Measurements from ENCODE around the gene TEX13B.
A peak's percentile ranks its signal among the peaks of the same experiment; 100 is the strongest.

Gene TEX13B

GRCh38 chrX:107940095-107940494 lies 42.1 kb downstream of the TEX13B start:
- DNase-seq (ENCODE audit: low read depth in 2 of 2), result no peak
- TF ChIP-seq, protein P1, sequence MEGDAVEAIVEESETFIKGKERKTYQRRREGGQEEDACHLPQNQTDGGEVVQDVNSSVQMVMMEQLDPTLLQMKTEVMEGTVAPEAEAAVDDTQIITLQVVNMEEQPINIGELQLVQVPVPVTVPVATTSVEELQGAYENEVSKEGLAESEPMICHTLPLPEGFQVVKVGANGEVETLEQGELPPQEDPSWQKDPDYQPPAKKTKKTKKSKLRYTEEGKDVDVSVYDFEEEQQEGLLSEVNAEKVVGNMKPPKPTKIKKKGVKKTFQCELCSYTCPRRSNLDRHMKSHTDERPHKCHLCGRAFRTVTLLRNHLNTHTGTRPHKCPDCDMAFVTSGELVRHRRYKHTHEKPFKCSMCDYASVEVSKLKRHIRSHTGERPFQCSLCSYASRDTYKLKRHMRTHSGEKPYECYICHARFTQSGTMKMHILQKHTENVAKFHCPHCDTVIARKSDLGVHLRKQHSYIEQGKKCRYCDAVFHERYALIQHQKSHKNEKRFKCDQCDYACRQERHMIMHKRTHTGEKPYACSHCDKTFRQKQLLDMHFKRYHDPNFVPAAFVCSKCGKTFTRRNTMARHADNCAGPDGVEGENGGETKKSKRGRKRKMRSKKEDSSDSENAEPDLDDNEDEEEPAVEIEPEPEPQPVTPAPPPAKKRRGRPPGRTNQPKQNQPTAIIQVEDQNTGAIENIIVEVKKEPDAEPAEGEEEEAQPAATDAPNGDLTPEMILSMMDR (IDR thresholded peaks at IDR 0.05; ENCODE audit: low read depth, low read length), result no peak
- no peak overlapping the region for H3K4me3 ChIP-seq (replicated peaks in 1 of 2; ENCODE audit: low read depth in 2 of 2, low read length in 2 of 2)

- TF ChIP-seq, protein P1 (IDR thresholded peaks at IDR 0.05; ENCODE audit: low read depth, low read length), result no peak
- DNase-seq (ENCODE audit: low read depth in 2 of 2), result no peak
- peak overlapping the region in 1 of 2 donors; percentile 18 for H3K4me3 ChIP-seq (replicated peaks in 1 of 2; ENCODE audit: low read depth in 2 of 2, low read length in 2 of 2)
Observed at GRCh38 chrX:107936434-107936730, 45.8 kb downstream of the TEX13B start.

DNA sequence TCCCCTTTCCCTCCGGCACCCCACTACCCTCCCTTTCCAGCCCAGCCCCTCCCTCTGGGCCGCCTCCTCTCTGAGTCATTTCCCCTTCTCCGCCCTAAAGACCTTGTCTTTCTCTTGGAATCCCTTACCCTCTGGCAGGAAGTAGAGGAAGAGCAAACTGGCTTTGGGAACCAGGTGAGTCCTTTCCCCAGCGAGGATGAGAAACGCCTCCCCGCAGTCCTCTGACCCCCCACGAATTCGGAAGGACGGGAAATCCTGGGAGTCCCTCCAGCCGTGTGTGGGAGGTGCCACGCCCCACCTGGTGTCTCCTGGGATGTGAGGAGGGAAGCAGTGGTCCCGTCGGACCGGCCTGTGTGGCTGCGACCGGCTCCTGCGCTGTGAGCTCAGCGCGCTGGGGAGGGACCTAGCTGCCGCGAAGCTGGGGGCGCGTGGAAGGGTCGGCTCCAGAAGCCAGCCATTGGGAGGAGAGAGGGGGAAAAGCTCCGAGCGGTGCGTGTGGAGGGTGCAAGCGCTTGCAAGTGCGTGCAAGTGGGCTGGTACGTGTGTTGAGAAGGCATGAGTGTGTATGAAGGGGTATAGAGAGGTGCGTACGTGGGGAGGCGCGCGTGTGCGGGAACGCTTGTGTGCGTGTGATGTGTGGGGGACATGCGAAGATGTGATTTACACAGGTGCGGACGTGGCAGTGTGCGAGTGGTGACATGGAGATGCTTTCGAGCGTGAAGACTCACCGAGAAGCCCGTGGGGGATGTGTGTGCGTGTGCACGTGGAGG lies 46.3 kb downstream of the TEX13B start:
- peak overlapping the region; percentile 33 to 53 for H3K4me3 ChIP-seq (replicated peaks in 1 of 2; ENCODE audit: low read depth in 2 of 2, low read length in 2 of 2)
- DNase-seq (ENCODE audit: low read depth in 2 of 2), result peak; percentile 6 to 24
- TF ChIP-seq, protein P1 (IDR thresholded peaks at IDR 0.05; ENCODE audit: low read depth, low read length), result no peak

- peak; percentile 23 to 61 for DNase-seq (ENCODE audit: low read depth in 2 of 2)
- H3K4me3 ChIP-seq (replicated peaks in 1 of 2; ENCODE audit: low read depth in 2 of 2, low read length in 2 of 2), result peak overlapping the region in 1 of 2 donors; percentile 53
Observed at GRCh38 chrX:107935200-107935599, 47.0 kb downstream of the TEX13B start.

GRCh38 chrX:107934262-107934661 lies 47.9 kb downstream of the TEX13B start:
- DNase-seq (ENCODE audit: low read depth in 2 of 2), result no peak
- no peak overlapping the region for H3K4me3 ChIP-seq (replicated peaks in 1 of 2; ENCODE audit: low read depth in 2 of 2, low read length in 2 of 2)
- TF ChIP-seq, protein P1 (IDR thresholded peaks at IDR 0.05; ENCODE audit: low read depth, low read length), result no peak

More at GRCh38 chrX:107935200-107935599, 47.0 kb downstream of the TEX13B start:
- TF ChIP-seq, protein P1 (IDR thresholded peaks at IDR 0.05; ENCODE audit: low read depth, low read length), result no peak

Data from cardiac fibroblast (primary cell).